ENCODE data around the gene DOCK2. TPM values are rescaled to one million over a fixed set of nuclear protein-coding genes. Genes with fewer than 3 reads are reported as not detected.

Gene DOCK2
- total and polyA plus RNA-seq, 5 donors from 2014 or later = 65.9 to 354 (median 71.1) TPM

DNA sequence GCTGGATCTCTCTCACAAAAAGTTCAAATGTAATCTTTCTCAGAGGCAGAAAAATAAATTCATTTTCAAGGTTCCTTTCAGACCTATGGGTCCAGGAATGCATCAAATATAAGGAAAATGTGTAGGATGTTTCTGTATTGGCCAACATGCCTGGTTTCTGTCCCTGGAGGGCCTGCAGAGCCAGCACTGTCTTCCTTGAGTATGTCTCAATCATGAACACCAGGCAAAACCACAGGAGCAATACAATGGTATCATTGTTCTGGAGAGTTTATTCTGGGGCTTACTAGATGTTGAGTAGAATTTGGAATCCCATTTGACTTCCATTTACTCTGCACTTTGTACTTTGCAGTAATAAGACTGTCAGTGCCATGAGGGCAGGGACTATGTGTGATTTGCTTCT is 319.7 kb downstream of the DOCK2 start:
- Histone ChIP-seq H3K27ac (ENCODE audit: insufficient read depth, low read length, poor library complexity, severe bottlenecking) (no peak overlapping the region), H3K4me3 (ENCODE audit: low read depth, low read length) (no peak overlapping the region), H3K36me3 (ENCODE audit: control insufficient read depth, insufficient read depth, low read length) (peaks cover 4% of the 10 kb centered on the region), H3K4me1 (ENCODE audit: control insufficient read depth, insufficient read depth, low read length, poor library complexity, severe bottlenecking) (no peaks in the 10 kb centered on the region), H3K9me3 (ENCODE audit: control insufficient read depth in 2 of 2, low read length in 2 of 2) (no peaks in the 10 kb centered on the region), H3K27me3 (ENCODE audit: control insufficient read depth, insufficient read depth, low read length) (no peaks in the 10 kb centered on the region)
- H3K27ac Mint-ChIP-seq = no peak overlapping the region
- H3K4me3 Mint-ChIP-seq = no peak overlapping the region
- H3K36me3 Mint-ChIP-seq = peaks cover 34% of the 10 kb centered on the region
- no peak for DNase-seq
- H3K4me1 Mint-ChIP-seq = peaks cover 0 to 19% (median 8%) of the 10 kb centered on the region in 4 donors
- no peak for ATAC-seq (ENCODE audit: low read depth in 2 of 2)
- H3K27me3 Mint-ChIP-seq = no peaks in the 10 kb centered on the region
- no peaks in the 10 kb centered on the region for H3K9me3 Mint-ChIP-seq

DNA sequence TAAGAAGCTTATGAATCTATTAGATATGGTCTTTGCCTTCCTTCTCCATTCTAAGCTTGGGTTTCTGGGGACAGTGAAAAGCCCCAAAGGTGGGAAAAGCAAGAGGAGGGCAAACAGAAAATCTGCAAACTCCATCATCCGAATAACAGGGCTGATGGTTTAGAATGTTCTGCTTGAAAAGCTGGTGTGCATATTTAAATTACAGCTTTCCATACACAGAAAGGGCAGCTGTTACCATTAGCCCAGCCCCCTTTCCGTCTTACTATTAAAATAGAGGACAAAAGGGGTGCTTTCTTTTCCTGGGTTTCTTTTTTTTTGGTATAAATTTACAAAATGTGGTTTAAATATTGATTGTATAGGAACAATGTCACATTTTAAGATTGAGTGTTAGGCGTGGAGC is 321.2 kb downstream of the DOCK2 start:
- ATAC-seq (ENCODE audit: low read depth in 2 of 2) = no peak
- Histone ChIP-seq H3K36me3 (ENCODE audit: control insufficient read depth, insufficient read depth, low read length) (peaks cover 4% of the 10 kb centered on the region), H3K27me3 (ENCODE audit: control insufficient read depth, insufficient read depth, low read length) (no peaks in the 10 kb centered on the region), H3K4me1 (ENCODE audit: control insufficient read depth, insufficient read depth, low read length, poor library complexity, severe bottlenecking) (no peaks in the 10 kb centered on the region), H3K9me3 (ENCODE audit: control insufficient read depth in 2 of 2, low read length in 2 of 2) (no peaks in the 10 kb centered on the region), H3K27ac (ENCODE audit: insufficient read depth, low read length, poor library complexity, severe bottlenecking) (no peak overlapping the region), H3K4me3 (ENCODE audit: low read depth, low read length) (no peak overlapping the region)
- peaks cover 35% of the 10 kb centered on the region for H3K36me3 Mint-ChIP-seq
- H3K27me3 Mint-ChIP-seq = no peaks in the 10 kb centered on the region
- no peaks in the 10 kb centered on the region for H3K9me3 Mint-ChIP-seq
- no peak for DNase-seq
- peaks cover 0 to 23% (median 12%) of the 10 kb centered on the region in 4 donors for H3K4me1 Mint-ChIP-seq
- no peak overlapping the region for H3K4me3 Mint-ChIP-seq
- H3K27ac Mint-ChIP-seq = no peak overlapping the region

DNA sequence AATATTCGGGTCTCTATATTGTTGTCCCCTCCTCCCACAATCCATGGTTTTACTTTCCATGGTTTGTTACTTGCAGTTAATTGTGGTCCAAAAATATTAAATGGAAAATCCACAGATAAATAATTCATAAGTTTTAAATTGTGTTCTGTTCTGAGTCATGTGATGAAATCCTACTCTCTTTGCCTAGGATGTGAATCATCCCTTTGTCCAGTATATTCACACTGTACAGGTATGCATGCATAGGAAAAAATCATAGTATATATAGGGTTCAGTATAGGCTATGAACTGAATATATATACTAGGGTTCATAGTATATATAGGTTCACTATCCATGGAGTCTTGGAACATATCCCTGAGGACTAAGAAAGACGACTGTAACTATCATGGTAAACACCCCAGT is 323.6 kb downstream of the DOCK2 start:
- Mint-ChIP-seq H3K4me1 (peaks cover 0 to 21% (median 10%) of the 10 kb centered on the region in 4 donors), H3K4me3 (no peak overlapping the region), H3K36me3 (peaks cover 26% of the 10 kb centered on the region), H3K9me3 (no peaks in the 10 kb centered on the region), H3K27ac (no peak overlapping the region), H3K27me3 (no peaks in the 10 kb centered on the region)
- Histone ChIP-seq H3K36me3 (ENCODE audit: control insufficient read depth, insufficient read depth, low read length) (no peaks in the 10 kb centered on the region), H3K27ac (ENCODE audit: insufficient read depth, low read length, poor library complexity, severe bottlenecking) (no peak overlapping the region), H3K9me3 (ENCODE audit: control insufficient read depth in 2 of 2, low read length in 2 of 2) (no peaks in the 10 kb centered on the region), H3K4me3 (ENCODE audit: low read depth, low read length) (no peak overlapping the region), H3K4me1 (ENCODE audit: control insufficient read depth, insufficient read depth, low read length, poor library complexity, severe bottlenecking) (no peaks in the 10 kb centered on the region), H3K27me3 (ENCODE audit: control insufficient read depth, insufficient read depth, low read length) (no peaks in the 10 kb centered on the region)
- ATAC-seq (ENCODE audit: low read depth in 2 of 2) (no peak), DNase-seq (no peak)

DNA sequence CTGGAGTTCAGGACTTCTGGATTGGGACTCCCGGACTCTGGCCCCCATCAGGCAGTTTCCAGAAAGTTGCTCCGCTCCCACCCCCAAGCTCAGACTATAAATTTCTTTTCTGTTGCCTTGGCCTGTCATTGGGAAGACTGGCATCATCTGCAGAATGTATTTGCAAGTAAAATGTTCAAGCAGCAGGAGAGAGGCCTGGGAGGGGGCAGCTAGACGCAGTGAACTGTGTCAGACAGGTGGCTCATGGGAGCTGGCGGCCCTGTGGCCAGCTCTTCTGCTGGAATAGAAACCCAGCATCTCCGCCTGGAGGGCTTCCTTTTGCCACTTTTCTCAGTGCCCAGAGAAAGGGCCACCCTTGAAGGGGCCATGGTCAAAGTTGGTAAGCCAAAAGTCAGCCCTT is 327.2 kb downstream of the DOCK2 start:
- H3K9me3 Mint-ChIP-seq = no peaks in the 10 kb centered on the region
- peak overlapping the region in 1 of 4 donors; percentile 43 for H3K4me3 Mint-ChIP-seq
- no peaks in the 10 kb centered on the region for H3K9me3 ChIP-seq (ENCODE audit: control insufficient read depth in 2 of 2, low read length in 2 of 2)
- H3K4me3 ChIP-seq (ENCODE audit: low read depth, low read length) = no peak overlapping the region
- no peak overlapping the region for H3K27ac ChIP-seq (ENCODE audit: insufficient read depth, low read length, poor library complexity, severe bottlenecking)
- H3K36me3 ChIP-seq (ENCODE audit: control insufficient read depth, insufficient read depth, low read length) = peaks cover 2% of the 10 kb centered on the region
- ATAC-seq (ENCODE audit: low read depth in 2 of 2) = no peak
- H3K36me3 Mint-ChIP-seq = peaks cover 26% of the 10 kb centered on the region
- no peaks in the 10 kb centered on the region for H3K4me1 ChIP-seq (ENCODE audit: control insufficient read depth, insufficient read depth, low read length, poor library complexity, severe bottlenecking)
- no peaks in the 10 kb centered on the region for H3K27me3 ChIP-seq (ENCODE audit: control insufficient read depth, insufficient read depth, low read length)
- DNase-seq = no peak
- peaks cover 0 to 25% (median 8%) of the 10 kb centered on the region in 4 donors for H3K4me1 Mint-ChIP-seq
- H3K27ac Mint-ChIP-seq = no peak overlapping the region
- no peaks in the 10 kb centered on the region for H3K27me3 Mint-ChIP-seq

DNA sequence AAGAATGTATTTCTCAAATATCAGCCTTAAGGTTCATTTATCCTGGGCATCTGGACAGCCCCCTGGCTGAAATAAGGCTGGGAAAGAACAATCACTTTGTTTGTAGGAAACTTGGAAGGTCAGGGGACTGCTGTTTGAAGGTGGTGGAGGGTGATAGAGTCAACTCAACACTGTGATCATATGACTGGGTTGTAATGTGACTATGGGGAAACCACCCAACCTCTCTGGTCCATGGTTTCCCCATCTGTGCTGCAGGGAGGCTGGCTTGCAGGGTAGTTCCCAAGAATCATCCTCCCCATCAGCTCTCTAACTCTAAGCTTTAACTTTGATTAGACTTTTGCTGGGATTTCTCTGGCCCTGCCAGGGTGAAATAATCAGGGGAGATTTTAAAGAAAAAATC is 333.3 kb downstream of the DOCK2 start:
- no peak for DNase-seq
- Histone ChIP-seq H3K9me3 (ENCODE audit: control insufficient read depth in 2 of 2, low read length in 2 of 2) (no peaks in the 10 kb centered on the region), H3K27me3 (ENCODE audit: control insufficient read depth, insufficient read depth, low read length) (no peaks in the 10 kb centered on the region), H3K4me1 (ENCODE audit: control insufficient read depth, insufficient read depth, low read length, poor library complexity, severe bottlenecking) (no peaks in the 10 kb centered on the region), H3K27ac (ENCODE audit: insufficient read depth, low read length, poor library complexity, severe bottlenecking) (no peak overlapping the region), H3K36me3 (ENCODE audit: control insufficient read depth, insufficient read depth, low read length) (peaks cover 17% of the 10 kb centered on the region), H3K4me3 (ENCODE audit: low read depth, low read length) (no peak overlapping the region)
- peak overlapping the region; percentile 53 to 83 (median 63) for H3K27ac Mint-ChIP-seq
- H3K9me3 Mint-ChIP-seq = no peaks in the 10 kb centered on the region
- H3K4me1 Mint-ChIP-seq = peaks cover 0 to 19% (median 11%) of the 10 kb centered on the region in 4 donors
- H3K27me3 Mint-ChIP-seq = no peaks in the 10 kb centered on the region
- H3K4me3 Mint-ChIP-seq = no peak overlapping the region
- H3K36me3 Mint-ChIP-seq = peaks cover 26% of the 10 kb centered on the region
- no peak for ATAC-seq (ENCODE audit: low read depth in 2 of 2)

DNA sequence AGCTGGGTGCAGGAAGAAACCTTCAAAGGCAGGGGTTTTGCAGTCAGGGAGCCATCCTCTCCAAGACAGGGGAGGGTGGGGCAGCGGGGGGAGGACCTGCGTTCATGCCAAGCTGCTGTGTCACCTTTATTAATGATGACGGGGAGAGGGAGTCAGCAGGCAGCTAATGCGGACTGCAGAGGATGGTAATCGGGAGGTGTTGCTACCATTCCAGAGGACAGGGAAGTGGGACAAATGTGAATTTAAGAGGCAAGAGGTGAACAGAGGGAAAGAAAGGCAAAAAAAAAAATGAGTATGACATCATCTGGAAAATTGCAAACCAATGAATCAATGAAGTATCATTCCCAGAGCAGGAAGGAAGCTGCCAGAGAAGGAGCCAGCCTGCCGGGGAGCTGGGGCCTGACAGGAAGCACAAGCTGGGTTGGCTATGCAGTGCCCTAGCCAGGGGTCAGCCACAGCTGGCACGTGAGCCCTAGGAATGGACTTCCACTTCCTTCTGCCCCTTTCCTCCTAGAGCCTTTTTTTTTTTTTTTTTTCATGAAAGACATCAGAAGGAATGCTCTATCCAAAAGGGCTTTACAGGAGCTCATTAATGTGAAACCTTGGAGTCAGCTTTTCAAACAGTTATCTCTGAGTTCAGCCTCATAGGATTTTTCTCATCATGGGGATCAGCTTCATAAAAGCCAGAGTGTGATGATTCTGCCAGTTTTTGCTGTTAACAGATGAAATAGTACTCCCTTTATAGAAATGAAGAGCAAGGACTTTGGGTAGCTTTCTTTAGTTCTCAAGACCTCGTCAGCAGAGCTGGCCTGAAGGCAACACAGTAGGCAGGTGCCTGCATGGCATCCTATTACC is 334.1 kb downstream of the DOCK2 start:
- peaks cover 0 to 18% (median 14%) of the 10 kb centered on the region in 4 donors for H3K4me1 Mint-ChIP-seq
- peaks cover 29% of the 10 kb centered on the region for H3K36me3 Mint-ChIP-seq
- H3K27ac ChIP-seq (ENCODE audit: insufficient read depth, low read length, poor library complexity, severe bottlenecking) = no peak overlapping the region
- no peaks in the 10 kb centered on the region for H3K9me3 Mint-ChIP-seq
- H3K27me3 Mint-ChIP-seq = no peaks in the 10 kb centered on the region
- H3K36me3 ChIP-seq (ENCODE audit: control insufficient read depth, insufficient read depth, low read length) = peaks cover 20% of the 10 kb centered on the region
- H3K4me3 Mint-ChIP-seq = no peak overlapping the region
- DNase-seq = no peak
- no peaks in the 10 kb centered on the region for H3K4me1 ChIP-seq (ENCODE audit: control insufficient read depth, insufficient read depth, low read length, poor library complexity, severe bottlenecking)
- peak overlapping the region; percentile 53 to 83 (median 63) for H3K27ac Mint-ChIP-seq
- ATAC-seq (ENCODE audit: low read depth in 2 of 2) = no peak
- no peaks in the 10 kb centered on the region for H3K27me3 ChIP-seq (ENCODE audit: control insufficient read depth, insufficient read depth, low read length)
- H3K4me3 ChIP-seq (ENCODE audit: low read depth, low read length) = no peak overlapping the region
- no peaks in the 10 kb centered on the region for H3K9me3 ChIP-seq (ENCODE audit: control insufficient read depth in 2 of 2, low read length in 2 of 2)

DNA sequence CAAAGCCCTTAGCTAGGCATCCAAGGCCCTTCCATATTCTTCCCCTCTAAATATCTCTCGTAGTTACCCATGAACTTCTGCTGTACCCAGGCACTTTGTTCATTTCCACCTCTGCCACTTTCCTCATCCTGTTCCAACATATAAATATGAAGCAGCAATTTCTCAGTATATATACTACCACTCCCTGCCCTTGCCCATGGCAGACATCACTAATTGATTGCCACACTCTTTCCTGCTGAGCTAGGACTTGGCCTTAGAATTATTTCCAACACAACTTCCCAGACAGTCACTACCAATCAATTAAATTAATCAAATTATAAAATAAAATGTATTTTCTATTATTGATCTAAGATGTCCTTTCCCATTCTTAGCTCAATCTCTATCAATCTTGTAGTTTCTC is 334.7 kb downstream of the DOCK2 start:
- Histone ChIP-seq H3K36me3 (ENCODE audit: control insufficient read depth, insufficient read depth, low read length) (peaks cover 17% of the 10 kb centered on the region), H3K27ac (ENCODE audit: insufficient read depth, low read length, poor library complexity, severe bottlenecking) (no peak overlapping the region), H3K4me3 (ENCODE audit: low read depth, low read length) (no peak overlapping the region), H3K27me3 (ENCODE audit: control insufficient read depth, insufficient read depth, low read length) (no peaks in the 10 kb centered on the region), H3K9me3 (ENCODE audit: control insufficient read depth in 2 of 2, low read length in 2 of 2) (no peaks in the 10 kb centered on the region), H3K4me1 (ENCODE audit: control insufficient read depth, insufficient read depth, low read length, poor library complexity, severe bottlenecking) (no peaks in the 10 kb centered on the region)
- Mint-ChIP-seq H3K9me3 (no peaks in the 10 kb centered on the region), H3K27ac (peak overlapping the region in 1 of 3 donors; percentile 17), H3K27me3 (no peaks in the 10 kb centered on the region), H3K4me1 (peaks cover 0 to 21% (median 15%) of the 10 kb centered on the region in 4 donors), H3K4me3 (no peak overlapping the region), H3K36me3 (peaks cover 29% of the 10 kb centered on the region)
- ATAC-seq (ENCODE audit: low read depth in 2 of 2) = no peak
- DNase-seq = no peak

DNA sequence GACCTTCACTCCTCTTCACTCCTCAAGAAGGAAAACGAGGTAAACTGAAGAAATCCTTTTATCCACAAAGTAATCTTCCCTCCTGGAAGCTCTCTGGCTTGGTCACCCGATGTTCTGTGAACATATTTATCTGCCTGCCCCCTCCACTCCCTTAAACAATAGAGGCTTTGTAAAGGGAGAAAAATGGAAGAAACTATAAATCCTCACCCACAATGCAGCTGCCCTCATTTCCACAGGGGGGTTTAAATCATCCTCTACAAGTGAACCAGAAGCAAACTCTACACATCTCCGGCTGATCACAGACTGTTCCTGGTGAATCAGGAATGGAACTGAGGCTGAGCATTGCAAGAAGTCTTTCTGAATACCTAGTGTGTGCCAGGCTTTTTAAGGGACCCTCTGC is 336.0 kb downstream of the DOCK2 start:
- Mint-ChIP-seq H3K4me1 (peaks cover 0 to 21% (median 13%) of the 10 kb centered on the region in 4 donors), H3K9me3 (no peaks in the 10 kb centered on the region), H3K36me3 (peaks cover 26% of the 10 kb centered on the region), H3K27ac (peak overlapping the region in 2 of 3 donors; percentile 15 to 16), H3K27me3 (no peaks in the 10 kb centered on the region), H3K4me3 (no peak overlapping the region)
- H3K9me3 ChIP-seq (ENCODE audit: control insufficient read depth in 2 of 2, low read length in 2 of 2) = no peaks in the 10 kb centered on the region
- H3K36me3 ChIP-seq (ENCODE audit: control insufficient read depth, insufficient read depth, low read length) = peaks cover 17% of the 10 kb centered on the region
- no peaks in the 10 kb centered on the region for H3K4me1 ChIP-seq (ENCODE audit: control insufficient read depth, insufficient read depth, low read length, poor library complexity, severe bottlenecking)
- H3K4me3 ChIP-seq (ENCODE audit: low read depth, low read length) = no peak overlapping the region
- no peaks in the 10 kb centered on the region for H3K27me3 ChIP-seq (ENCODE audit: control insufficient read depth, insufficient read depth, low read length)
- no peak for DNase-seq
- ATAC-seq (ENCODE audit: low read depth in 2 of 2) = no peak
- H3K27ac ChIP-seq (ENCODE audit: insufficient read depth, low read length, poor library complexity, severe bottlenecking) = no peak overlapping the region
